Measurements from ENCODE around the gene MX1. TPM values are rescaled to one million over a fixed set of nuclear protein-coding genes. Genes with fewer than 3 reads are reported as not detected.
"Not testable (repeated sequence)": the region's sequence is repeated elsewhere in the genome, so short reads cannot be mapped to it uniquely, and the experiment has no call there.

The MX1 gene
- total RNA-seq, 1 donor = 16.0 TPM

GRCh38 chr21:41405321-41405720, 20.7 kb upstream of the MX1 start:
- no peak for TF ChIP-seq CTCF (IDR thresholded peaks at IDR 0.05; ENCODE audit: insufficient read depth, low read depth, low read length)
- no peak for DNase-seq (ENCODE audit: low read depth)
- H3K4me3 ChIP-seq (ENCODE audit: low read depth, low read length) = no peak overlapping the region

DNA sequence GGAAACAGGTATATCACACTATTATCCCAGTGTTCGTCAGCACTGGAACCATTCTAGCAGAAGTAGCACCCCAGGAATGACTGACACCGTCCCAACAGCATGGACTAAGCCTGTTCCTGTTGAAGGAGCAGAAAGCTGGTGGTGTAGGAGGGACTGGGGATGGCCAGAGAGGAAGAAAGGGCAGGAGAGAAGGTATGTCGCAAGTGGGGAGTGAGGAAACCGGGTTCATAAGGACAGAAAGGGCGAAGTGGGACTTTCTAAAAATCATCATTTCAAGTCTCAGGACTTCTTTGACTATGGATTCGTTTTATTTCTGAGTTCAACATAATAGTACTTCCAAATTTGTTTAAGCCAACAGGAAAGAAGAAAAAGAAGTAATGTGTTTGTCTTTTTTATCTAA, 19.7 kb upstream of the MX1 start:
- no peak for DNase-seq (ENCODE audit: low read depth)
- H3K4me3 ChIP-seq (ENCODE audit: low read depth, low read length) = no peak overlapping the region
- no peak for TF ChIP-seq CTCF (IDR thresholded peaks at IDR 0.05; ENCODE audit: insufficient read depth, low read depth, low read length)

DNA sequence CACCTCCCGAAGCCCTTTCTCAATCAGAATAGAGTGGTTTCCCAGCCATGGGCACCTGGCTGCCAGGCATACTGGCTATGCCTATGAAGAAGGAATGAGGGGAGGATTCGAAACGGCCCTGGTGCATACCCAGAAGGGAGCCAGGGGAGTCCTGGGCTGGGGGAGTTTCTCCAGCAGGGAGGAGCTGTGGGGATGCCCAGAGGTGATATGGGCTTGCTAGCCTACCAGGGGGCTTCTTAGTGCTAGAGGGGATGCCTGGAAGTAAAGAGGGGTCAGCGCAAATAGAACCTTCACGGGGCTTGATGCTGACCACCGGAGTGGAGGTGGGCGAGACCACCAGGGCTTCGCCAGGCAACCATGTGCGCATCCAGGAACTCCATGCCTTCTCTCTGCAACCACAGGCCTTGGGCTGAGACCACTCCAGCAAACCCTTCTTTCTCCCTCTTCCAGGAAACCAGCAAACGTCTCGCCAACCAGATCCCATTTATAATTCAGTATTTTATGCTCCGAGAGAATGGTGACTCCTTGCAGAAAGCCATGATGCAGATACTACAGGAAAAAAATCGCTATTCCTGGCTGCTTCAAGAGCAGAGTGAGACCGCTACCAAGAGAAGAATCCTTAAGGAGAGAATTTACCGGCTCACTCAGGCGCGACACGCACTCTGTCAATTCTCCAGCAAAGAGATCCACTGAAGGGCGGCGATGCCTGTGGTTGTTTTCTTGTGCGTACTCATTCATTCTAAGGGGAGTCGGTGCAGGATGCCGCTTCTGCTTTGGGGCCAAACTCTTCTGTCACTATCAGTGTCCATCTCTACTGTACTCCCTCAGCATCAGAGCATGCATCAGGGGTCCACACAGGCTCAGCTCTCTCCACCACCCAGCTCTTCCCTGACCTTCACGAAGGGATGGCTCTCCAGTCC, 18.2 kb upstream of the MX1 start:
- TF ChIP-seq CTCF (IDR thresholded peaks at IDR 0.05; ENCODE audit: insufficient read depth, low read depth, low read length) = no peak
- no peak overlapping the region for H3K4me3 ChIP-seq (ENCODE audit: low read depth, low read length)
- no peak for DNase-seq (ENCODE audit: low read depth)

DNA sequence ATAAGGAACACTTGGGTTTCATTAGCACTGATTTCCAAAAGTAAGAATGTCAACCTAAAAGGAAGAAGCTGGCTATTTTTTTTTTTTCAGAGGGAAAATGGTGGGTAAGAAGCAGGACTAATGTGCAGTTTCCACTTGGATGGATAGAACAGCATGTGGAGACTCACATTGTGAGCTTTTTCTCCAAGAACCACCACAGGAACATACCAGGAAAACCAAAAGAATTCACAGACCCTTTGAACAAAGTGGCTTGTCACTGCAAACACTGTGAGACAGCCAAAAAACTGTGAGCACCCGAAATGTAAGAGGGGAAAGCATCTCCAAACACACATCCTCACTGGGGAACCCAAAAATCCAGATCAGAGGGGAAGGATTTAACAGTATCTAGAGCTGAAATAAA, 15.7 kb upstream of the MX1 start:
- no peak for DNase-seq (ENCODE audit: low read depth)
- TF ChIP-seq CTCF (IDR thresholded peaks at IDR 0.05; ENCODE audit: insufficient read depth, low read depth, low read length) = no peak

DNA sequence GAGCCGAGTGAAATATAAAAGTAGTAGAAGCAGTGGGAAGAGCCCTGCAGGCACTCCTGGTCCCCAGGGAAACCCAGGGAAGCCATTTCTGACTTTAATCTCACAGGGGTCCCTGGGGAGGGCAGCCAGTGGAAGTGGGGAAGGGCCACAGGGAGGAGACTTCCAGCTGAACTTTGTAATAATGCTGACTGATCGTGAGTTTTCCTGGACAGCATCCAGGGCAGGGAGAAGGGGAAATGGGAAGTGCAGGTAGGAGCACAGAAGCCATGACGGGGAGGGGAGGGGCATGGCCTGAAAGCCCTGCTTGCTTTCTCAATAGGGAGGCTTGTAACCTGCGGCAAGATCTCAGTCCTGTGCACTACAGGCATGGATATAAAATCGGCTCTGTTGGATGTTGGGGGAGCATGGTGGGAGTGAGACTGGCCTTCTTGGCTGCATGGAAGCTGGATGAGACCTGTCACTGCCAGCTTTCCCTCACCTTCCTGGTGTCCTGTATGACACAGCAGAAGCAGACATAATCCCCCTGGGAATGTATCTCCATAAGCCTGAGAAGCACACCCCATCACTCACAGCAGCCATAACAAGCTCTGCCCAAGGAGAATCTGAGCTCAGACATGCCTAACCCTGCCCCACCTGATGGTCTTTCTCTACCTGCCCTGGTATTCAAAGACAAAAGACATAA, 15.1 kb upstream of the MX1 start:
- TF ChIP-seq CTCF (IDR thresholded peaks at IDR 0.05; ENCODE audit: insufficient read depth, low read depth, low read length) = no peak
- DNase-seq (ENCODE audit: low read depth) = no peak
- H3K4me3 ChIP-seq (ENCODE audit: low read depth, low read length) = no peak overlapping the region

More for the DNA sequence above, 15.7 kb upstream of the MX1 start:
- no peak overlapping the region for H3K4me3 ChIP-seq (ENCODE audit: low read depth, low read length)

- H3K4me3 ChIP-seq (ENCODE audit: low read depth, low read length) = no peak overlapping the region
- DNase-seq (ENCODE audit: low read depth) = no peak
- peak; percentile 24 for TF ChIP-seq CTCF (IDR thresholded peaks at IDR 0.05; ENCODE audit: insufficient read depth, low read depth, low read length)
Observed at GRCh38 chr21:41411449-41412089, 14.5 kb upstream of the MX1 start.

DNA sequence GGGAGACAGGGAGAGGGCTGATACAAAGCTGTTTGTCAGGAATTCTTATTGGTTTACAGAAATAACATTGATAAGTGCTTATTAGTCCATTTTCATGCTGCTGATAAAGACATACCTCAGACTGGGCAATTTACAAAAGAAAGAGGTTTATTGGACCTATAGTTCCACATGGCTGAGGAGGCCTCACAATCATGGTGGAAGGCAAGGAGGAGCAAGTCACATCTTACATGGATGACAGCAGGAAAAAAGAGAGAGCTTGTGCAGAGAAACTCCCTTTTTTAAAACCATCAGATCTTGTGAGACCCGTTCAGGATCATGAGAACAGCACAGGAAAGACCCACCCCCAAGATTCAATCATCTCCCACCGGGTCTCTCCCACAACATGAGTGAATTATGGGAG, 8.5 kb upstream of the MX1 start:
- not testable (repeated sequence) for DNase-seq (ENCODE audit: low read depth); H3K4me3 ChIP-seq (ENCODE audit: low read depth, low read length)

All from fibroblast of villous mesenchyme (primary cell).